Measurements from ENCODE around the gene CENPV.

CENPV gene

GRCh38 chr17:16346721-16347271, 6.5 kb downstream of the CENPV start:
- no peak for TF ChIP-seq GATA1 (IDR thresholded peaks at IDR 0.05; ENCODE audit: low read depth, low read length)
- no peak for TF ChIP-seq POLR2A (IDR thresholded peaks at IDR 0.05; ENCODE audit: low read length)
- DNase-seq, result no peak

- TF ChIP-seq POLR2A (IDR thresholded peaks at IDR 0.05; ENCODE audit: low read length) (no peak), GATA1 (IDR thresholded peaks at IDR 0.05; ENCODE audit: low read depth, low read length) (no peak)
- DNase-seq, result no peak
Measured at GRCh38 chr17:16345565-16345964, 7.7 kb downstream of the CENPV start.

- TF ChIP-seq POLR2A (IDR thresholded peaks at IDR 0.05; ENCODE audit: low read length) (no peak), GATA1 (IDR thresholded peaks at IDR 0.05; ENCODE audit: low read depth, low read length) (no peak)
- no peak for DNase-seq
Measured at GRCh38 chr17:16343569-16343968, 9.7 kb downstream of the CENPV start.

GRCh38 chr17:16342979-16343378, 10.3 kb downstream of the CENPV start:
- TF ChIP-seq GATA1 (IDR thresholded peaks at IDR 0.05; ENCODE audit: low read depth, low read length) (no peak), POLR2A (IDR thresholded peaks at IDR 0.05; ENCODE audit: low read length) (no peak)
- DNase-seq, result no peak

- no peak for DNase-seq
- no peak for TF ChIP-seq GATA1 (IDR thresholded peaks at IDR 0.05; ENCODE audit: low read depth, low read length)
- no peak for TF ChIP-seq POLR2A (IDR thresholded peaks at IDR 0.05; ENCODE audit: low read length)
Measured at GRCh38 chr17:16339959-16340358, 13.3 kb downstream of the CENPV start.

- TF ChIP-seq POLR2A (IDR thresholded peaks at IDR 0.05; ENCODE audit: low read length), result no peak
- TF ChIP-seq GATA1 (IDR thresholded peaks at IDR 0.05; ENCODE audit: low read depth, low read length), result no peak
Measured at GRCh38 chr17:16339402-16339801, 13.9 kb downstream of the CENPV start.

GRCh38 chr17:16338391-16338790, 14.9 kb downstream of the CENPV start:
- no peak for DNase-seq
- TF ChIP-seq GATA1 (IDR thresholded peaks at IDR 0.05; ENCODE audit: low read depth, low read length), result no peak
- TF ChIP-seq POLR2A (IDR thresholded peaks at IDR 0.05; ENCODE audit: low read length), result no peak

More at GRCh38 chr17:16339402-16339801, 13.9 kb downstream of the CENPV start:
- no peak for DNase-seq

- TF ChIP-seq GATA1 (IDR thresholded peaks at IDR 0.05; ENCODE audit: low read depth, low read length) (no peak), POLR2A (IDR thresholded peaks at IDR 0.05; ENCODE audit: low read length) (no peak)
- no peak for DNase-seq
Measured at GRCh38 chr17:16329519-16330271, 23.6 kb downstream of the CENPV start.

- DNase-seq, result no peak
- TF ChIP-seq GATA1 (IDR thresholded peaks at IDR 0.05; ENCODE audit: low read depth, low read length), result no peak
- no peak for TF ChIP-seq POLR2A (IDR thresholded peaks at IDR 0.05; ENCODE audit: low read length)
Measured at GRCh38 chr17:16328997-16329396, 24.3 kb downstream of the CENPV start.

GRCh38 chr17:16327018-16327417, 26.3 kb downstream of the CENPV start:
- no peak for DNase-seq
- no peak for TF ChIP-seq GATA1 (IDR thresholded peaks at IDR 0.05; ENCODE audit: low read depth, low read length)
- no peak for TF ChIP-seq POLR2A (IDR thresholded peaks at IDR 0.05; ENCODE audit: low read length)

GRCh38 chr17:16325964-16326363, 27.3 kb downstream of the CENPV start:
- no peak for DNase-seq
- TF ChIP-seq POLR2A (IDR thresholded peaks at IDR 0.05; ENCODE audit: low read length), result no peak
- TF ChIP-seq GATA1 (IDR thresholded peaks at IDR 0.05; ENCODE audit: low read depth, low read length), result no peak

- DNase-seq, result no peak
- TF ChIP-seq POLR2A (IDR thresholded peaks at IDR 0.05; ENCODE audit: low read length) (no peak), GATA1 (IDR thresholded peaks at IDR 0.05; ENCODE audit: low read depth, low read length) (no peak)
Measured at GRCh38 chr17:16322636-16323035, 30.6 kb downstream of the CENPV start.

- no peak for DNase-seq
- TF ChIP-seq GATA1 (IDR thresholded peaks at IDR 0.05; ENCODE audit: low read depth, low read length) (no peak), POLR2A (IDR thresholded peaks at IDR 0.05; ENCODE audit: low read length) (no peak)
Measured at GRCh38 chr17:16319969-16320368, 33.3 kb downstream of the CENPV start.

- no peak for DNase-seq
- no peak for TF ChIP-seq POLR2A (IDR thresholded peaks at IDR 0.05; ENCODE audit: low read length)
- TF ChIP-seq GATA1 (IDR thresholded peaks at IDR 0.05; ENCODE audit: low read depth, low read length), result no peak
Measured at GRCh38 chr17:16314859-16315258, 38.4 kb downstream of the CENPV start.

- no peak for TF ChIP-seq POLR2A (IDR thresholded peaks at IDR 0.05; ENCODE audit: low read length)
- TF ChIP-seq GATA1 (IDR thresholded peaks at IDR 0.05; ENCODE audit: low read depth, low read length), result no peak
- no peak for DNase-seq
Measured at GRCh38 chr17:16314189-16314588, 39.1 kb downstream of the CENPV start.

All from erythroblast (primary cell).